NCI-H2196 treated with DMSO at 0.1 percent for 48 hours (cell line): Measurements from ENCODE around the gene RBBP5.

ENCODE experiments used
- DNase-seq: peaks from one replicate; lab custom pipeline; 2025; ENCODE audit not compliant: unreplicated experiment; lab: John Stamatoyannopoulos, UW

RBBP5 gene

DNA sequence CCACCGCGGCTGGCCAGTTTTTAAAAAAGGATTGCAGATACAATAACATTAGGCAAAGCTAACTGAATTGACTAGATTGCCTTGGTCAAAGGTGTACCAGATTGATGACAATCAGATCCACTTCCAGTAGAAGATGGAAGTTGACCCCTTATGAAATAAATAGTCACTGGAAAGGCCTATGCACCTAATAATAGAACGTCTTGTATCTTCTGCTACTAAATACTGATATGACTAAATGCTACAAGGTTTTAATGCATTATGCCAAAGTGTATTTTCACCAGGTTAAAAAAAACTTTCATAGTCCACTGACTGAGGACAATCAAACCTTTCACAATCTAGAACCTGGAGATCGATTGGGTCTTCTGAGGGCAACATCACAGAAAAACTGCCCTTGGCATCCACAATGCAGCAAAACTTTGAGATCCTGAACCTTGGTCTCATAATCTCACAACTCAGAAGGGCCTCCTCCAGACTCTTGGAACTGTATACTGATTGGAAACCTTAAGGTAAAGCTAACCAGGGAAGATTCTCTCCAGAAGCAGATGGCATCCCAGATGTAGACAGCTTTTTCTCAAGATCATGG is 7.8 kb upstream of the RBBP5 start:
- no peak for DNase-seq

DNA sequence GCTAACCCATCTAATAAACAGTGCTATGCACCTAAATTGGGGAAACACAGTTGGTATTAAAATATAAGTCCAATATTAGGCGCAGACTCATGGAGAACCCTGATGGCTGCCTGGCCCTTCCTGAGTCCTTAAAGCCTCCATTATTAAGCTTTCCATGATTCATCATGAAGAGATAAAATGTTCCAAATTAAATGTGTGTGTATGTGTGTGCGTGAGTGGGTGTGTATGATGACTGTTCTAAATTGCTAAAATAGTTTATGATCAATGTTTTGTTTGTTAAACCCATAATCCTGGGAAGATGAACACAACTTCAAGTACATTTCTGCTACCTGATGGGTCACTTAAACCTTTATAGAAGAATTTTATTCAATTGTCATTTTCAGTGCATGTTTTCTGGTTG is 6.3 kb upstream of the RBBP5 start:
- DNase-seq: no peak

DNA sequence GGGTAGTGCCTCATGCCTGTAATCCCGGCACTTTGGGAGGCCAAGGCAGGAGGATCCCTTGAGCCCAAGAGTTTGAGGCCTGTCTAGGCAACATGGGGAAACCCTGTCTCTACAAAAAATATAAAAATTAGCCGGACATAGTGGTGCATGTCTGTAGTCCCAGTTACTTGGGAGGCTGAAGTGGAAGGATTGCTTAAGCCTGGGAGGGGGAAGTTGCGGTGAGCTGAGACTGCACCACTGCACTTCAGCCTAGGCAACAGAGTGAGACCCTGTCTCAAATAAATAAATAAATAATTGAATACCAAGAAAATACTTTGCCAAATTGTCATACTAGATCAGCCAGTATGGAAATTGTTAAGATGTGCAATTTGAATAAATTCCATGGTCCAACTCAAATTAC is 5.9 kb upstream of the RBBP5 start:
- no peak for DNase-seq

DNA sequence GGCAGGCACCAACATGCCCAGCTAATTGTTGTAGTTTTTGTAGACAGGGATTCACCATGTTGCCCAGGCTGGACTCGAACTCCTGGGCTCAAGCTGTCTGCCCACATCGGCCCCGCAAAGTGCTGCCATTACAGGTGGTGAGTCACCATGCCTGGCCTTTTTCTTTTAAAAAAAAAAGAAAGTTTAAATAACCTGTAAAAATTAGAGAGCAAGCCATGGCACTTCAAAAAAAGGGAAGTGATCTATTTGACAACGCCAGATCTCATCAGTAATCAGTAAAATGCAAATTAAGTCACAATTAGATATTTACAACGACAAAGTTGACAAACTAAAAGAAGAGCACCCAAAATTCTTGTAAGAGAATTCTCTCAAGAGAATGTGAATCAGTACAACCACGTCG is 2.9 kb upstream of the RBBP5 start:
- no peak for DNase-seq

DNA sequence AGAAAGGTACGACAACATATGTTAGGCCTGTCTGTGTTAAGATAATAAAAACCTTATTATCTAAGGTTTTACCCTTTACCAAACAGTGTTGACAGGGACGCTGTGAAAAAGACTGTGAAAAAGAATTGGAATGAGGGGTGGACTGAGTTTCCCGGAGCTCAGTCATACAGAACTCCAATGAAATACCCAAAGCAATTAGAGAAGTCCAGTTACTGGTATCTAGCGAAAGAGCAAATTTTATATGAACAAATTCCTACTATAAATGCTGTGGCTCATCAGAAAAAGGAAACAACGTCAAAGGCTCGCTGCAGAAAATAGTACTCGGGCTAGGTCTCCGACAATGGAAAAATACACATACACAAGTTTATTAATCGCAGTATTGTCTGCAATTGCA is 708 bp upstream of the RBBP5 start:
- DNase-seq: no peak

DNA sequence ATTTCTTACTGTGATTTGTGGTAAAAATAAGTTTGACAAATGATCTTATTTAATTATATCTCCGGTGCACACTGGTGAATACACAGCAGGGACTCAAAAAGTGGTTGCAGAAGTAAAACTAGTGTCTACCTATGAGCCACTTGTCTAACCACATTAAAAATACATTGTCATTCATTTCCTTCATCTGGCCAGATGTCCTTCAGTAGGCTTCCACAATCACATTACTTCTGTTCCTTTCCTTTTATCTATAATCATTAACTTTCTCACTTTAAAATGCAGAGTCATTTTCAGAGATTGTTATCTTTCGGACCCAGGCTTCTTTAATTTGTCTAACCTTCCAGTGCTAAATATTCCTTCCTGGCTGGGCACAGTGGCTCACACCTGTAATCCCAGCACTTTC is 3.0 kb downstream of the RBBP5 start:
- DNase-seq: no peak

DNA sequence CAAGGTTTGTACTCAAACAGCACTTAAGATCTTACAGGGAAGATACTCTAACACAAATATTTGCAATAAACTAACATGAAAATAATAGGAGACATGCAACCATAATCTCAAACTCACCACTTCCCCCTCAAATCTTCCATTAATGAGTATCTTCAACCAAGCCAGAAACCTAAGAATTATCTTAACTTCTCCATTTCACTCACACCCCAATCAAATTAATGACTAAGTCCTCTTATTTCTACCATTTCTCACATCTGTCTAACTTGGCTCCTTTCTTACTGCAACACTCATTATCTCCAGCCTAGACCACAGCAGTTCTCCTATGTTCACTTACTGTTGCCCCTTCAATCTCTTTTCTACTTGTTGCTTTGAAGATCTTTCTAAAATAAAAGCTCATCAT is 10.4 kb downstream of the RBBP5 start:
- DNase-seq: no peak

DNA sequence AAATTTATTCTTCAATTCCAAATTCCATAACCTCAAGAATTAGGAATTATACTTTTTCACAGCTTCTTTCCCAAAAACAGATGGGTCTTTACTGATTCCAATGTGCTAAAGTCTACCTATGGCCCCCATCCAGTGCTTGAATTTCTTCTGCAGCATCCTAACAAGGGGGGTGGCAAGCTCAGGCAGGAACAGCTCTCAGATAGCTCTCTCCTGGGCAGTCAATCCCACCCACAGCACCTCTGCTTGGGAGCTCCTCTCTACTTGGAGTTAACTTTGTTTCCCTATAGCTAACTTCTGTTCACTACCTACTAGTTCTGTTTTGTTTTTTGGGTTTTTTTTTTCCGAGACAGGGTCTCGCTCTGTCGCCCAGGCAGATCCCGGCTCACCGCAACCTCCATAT is 12.1 kb downstream of the RBBP5 start:
- no peak for DNase-seq

DNA sequence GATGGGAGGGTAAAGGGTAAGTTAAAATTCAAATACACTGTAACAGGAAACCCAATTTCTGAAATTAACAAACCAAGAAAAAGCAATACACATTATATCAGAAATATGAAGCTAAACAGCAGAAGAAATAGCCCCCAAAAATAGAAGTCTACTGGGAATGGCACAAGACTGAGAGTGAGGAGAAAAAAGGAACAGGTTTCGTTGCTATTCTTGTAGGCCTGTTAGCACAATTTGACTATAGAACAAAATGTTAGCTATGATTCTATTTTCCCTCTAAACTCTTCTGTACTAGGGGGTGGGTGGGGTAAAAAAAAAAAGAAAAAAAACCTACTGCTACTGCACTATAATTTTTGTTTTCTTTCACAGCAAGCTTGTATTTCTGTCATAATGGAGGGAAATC is 12.5 kb downstream of the RBBP5 start:
- no peak for DNase-seq

DNA sequence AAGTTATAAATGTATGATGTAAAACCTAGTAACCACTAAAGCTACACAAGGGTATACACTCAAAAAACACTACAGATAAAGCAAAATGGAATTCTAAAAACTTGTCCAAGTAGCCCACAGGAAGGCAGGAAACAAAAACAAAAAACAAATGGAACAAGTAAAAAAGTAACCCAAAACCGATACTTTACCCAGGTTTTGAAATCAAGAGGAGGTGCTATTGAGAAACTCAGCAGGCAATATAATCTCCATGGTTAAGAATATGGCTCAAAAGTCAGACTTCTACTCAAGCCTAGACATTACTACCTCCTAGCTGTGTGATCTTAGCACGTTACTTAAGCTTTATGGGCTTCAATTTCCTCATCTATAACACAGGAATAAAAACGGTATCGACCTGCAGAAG is 13.3 kb downstream of the RBBP5 start:
- DNase-seq: no peak

DNA sequence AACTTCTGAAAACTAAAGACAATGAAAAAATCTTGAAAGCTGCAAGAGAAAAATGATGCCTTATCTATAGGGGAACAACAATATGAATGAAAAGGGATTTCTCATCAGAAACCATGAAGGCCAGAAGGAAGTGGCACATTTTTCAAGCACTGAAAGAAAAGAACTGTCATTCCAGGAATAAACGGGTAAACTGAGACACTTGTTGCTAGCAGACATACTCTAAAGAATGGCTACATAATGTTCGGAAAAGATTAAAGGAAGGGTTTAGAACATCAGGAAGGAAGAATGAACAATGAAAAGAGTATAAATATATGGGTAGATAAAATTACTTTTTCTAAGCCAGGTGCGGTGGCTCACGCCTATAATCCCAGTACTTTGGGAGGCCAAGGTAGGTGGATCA is 14.5 kb downstream of the RBBP5 start:
- DNase-seq: no peak

DNA sequence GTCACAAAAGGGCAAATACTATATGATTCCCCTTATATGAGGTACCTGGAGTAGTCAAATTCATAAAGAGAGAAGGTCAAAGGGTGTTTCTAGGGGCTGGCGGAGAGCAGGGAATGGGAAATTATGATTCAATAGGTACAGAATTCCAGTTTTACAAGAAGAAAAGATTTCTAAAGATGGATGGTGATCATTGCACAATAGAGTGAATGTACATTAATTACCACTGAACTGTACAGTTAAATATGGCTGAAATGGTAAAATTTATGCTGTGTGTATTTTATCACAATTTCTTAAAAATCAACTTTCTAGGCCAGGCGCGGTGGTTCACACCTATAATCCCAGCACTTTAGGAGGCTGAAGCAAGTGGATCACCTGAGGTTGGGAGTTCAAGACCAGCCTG is 19.4 kb downstream of the RBBP5 start:
- no peak for DNase-seq

DNA sequence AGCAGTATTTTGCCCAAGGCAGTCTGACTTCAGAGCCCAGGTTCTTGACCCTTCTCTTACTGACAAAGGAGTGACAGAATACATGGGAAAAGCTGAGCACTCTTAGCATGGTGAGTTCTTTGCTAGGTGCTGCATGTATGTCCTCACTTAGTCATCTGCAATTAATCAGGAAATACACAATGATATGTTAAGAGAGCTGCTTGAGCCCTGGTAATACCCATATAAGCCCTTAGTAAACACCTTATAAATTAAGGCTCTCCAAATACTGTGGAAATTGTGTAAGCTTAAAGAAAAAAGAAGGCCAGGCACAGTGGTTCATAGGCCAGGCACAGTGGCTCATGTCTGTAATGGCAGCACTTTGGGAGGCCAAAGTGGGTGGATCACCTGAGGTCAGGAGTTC is 23.5 kb downstream of the RBBP5 start:
- no peak for DNase-seq

DNA sequence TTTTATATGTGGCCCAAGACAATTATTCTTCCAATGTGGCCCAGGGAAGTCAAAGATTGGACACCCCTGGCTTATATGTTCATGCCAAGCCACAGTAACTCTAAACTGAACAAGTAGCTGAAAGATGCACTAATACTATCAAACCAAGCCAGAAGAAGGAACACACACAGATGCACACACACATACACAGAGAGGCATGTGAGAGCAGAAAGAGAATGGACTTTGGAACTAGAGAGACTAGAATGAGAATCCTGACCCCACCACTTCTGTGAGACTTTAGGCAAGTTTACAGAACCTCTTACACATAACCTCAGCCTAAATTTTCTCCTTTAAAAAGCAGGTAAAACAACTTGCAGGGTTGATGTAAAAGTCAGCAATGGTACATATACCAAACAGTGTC is 26.4 kb downstream of the RBBP5 start:
- no peak for DNase-seq

DNA sequence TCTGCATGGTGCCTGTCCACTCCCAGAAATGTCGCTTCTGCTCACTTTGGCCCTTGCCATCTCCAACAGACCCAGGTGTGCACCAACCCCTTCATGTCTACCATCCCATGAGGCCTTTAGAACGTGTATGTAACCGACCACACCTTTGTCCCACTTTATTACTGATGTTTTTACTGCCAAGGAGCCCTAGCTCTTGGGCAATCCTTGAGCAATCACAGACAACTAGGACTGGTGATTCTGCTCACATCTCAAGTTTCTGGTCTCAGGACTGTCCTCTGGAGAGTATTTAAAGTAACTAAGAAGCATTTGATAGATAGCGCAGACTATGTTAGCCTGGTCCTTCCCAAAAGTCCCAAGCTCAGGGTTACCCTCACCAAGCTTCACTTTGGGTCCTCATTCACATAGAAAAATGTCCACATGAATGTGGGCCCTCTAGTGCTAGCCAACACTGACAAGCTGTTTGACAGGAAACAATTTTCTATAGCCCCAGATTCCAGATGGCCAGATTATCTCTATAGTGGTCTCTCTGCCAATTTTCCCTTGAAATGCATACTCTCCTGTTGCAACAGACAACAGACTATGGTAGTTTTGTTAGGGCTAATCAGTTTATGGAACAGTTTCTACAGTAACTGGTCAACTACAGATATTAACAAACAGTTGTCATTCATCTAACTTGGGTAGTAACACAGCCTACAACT is 30.6 kb downstream of the RBBP5 start:
- DNase-seq: no peak

DNA sequence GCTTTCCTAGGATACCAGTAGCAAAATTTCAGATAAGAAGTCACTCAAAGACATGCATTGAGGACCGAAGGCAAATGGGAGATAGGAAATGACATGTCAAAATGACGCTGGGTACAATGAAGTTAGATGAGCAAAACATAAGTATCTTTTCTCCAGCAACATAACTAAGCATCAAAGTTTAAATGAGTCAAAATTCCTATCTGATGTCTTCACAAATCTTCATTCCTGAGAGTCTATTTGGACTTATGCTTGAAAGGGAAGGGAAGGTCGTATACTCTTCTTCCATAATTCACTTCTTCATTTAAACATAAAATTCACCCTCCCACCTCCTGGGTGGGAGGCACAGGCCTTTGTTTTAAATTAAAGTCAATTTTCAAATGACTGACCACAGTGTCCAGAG is 33.4 kb downstream of the RBBP5 start:
- no peak for DNase-seq

DNA sequence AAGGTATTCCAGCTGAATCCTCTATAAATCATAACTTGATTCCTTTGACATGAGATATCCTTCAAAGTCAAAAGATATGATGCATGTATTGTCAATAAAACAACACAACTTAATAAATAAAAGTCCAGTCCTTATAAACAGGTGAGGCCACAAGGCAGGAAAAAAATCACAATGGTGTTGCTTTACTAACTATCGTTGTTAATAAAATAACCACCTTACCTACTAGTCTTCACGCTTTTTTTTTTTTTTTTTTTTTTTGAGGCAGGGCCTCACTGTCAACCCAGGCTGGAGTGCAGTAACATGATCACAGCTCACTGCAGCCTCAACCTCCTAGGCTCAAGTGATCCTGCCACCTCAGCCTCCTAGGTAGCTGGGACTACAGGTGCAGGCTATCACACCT is 37.4 kb downstream of the RBBP5 start, which contains the start of gene TMEM81:
Gene TMEM81, minus strand, starts transcription at position 101 of the 400 bp plus-strand sequence. CDS start 140 bp downstream, outside the sequence.
- no peak for DNase-seq

DNA sequence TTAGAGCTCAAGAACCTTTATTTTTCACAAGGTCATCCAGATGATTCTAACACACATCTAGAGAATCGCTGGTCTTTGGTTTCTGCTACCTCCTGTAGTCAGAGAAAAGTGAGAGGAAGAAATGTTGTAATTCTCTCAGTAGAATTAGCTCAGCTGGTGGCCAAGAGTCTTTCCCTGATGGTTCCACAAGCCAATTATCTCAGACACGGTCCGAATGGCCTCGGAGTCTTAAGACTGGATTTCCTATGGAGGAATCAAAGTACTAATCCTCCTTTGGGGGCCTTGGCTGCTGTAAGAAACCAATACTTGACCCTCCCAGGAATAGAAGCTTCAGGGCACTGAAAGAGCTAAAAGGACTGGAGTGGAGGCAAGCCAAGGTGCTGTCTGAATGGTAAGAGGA is 39.3 kb downstream of the RBBP5 start:
- no peak for DNase-seq

DNA sequence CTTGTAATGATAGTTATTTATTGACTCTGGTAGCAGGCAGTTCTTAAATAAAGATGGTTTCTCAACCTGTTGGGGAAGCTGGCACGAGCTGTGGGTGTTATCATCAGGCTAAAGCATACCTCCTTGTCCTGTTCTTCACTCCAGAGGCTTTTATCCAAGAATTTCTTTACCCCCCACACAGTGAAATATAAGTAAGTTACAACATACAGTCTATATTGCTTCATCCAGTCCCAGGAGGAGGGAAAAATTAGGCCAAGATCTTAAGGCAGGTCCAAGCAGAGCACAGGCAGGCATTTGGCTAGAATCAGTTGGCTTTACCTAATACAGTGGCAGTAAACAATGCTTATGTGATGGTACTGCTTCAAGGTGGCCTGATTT is 43.9 kb downstream of the RBBP5 start:
- no peak for DNase-seq

DNA sequence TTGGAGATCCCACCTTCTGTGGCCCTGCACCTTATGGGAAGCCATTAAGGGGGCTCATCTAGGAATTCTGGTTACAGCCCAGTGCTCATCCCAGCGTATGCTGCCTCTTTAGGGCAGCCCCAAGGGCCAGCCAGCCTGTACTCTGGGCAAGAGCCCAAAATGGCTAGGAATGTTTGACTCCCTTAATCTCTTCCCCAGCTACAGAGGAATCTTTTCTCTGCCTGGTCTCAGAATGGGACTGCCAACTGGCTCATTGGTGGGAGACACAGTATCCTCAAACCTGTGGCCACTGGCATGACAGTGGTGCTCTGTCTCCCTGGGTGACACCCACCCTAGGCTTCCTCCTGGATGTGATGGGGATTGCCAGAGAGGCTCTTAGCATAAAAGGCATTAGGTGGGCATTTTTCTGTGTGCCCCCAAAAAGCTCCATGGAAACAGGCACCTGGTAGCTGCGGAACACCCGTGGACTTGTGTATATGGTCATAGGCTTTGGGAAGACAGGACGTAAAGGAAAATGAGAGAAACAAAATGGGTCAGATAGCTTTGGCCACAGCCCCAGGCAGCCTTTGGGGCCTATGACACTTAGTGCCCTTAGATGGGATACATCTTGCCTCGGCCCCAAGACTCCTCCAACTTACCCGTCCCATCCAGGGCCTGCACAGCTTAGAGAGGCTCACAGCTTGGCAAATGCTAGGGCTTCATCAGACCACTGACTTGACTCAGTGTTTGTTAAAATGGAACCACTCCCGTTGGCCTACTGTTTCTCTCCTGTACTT is 44.4 kb downstream of the RBBP5 start:
- DNase-seq: no peak

DNA sequence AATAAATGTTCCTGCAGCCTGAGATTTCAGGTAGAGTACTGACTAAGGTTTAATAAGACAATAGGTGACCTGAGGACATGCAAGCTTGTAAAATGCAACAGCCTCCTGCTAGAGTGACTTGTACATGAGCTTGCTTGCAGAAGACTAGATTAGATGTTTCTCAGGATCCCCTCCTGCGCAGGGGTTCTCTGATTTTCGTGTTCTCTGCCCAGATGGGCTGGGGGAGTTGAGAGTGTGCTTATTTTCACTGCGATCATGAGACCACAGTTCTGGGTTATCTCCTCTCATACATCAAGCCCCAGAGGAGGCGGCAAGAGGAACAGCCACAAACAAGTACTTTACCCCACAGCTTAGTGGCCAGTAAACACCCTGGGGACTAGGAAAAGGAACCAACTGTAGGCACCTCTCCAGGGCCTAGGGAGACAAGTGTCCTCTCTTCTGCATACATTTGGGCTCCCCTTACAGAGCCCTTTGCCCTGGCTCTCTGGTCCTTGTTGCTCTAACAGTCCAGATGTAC is 45.5 kb downstream of the RBBP5 start:
- DNase-seq: no peak

DNA sequence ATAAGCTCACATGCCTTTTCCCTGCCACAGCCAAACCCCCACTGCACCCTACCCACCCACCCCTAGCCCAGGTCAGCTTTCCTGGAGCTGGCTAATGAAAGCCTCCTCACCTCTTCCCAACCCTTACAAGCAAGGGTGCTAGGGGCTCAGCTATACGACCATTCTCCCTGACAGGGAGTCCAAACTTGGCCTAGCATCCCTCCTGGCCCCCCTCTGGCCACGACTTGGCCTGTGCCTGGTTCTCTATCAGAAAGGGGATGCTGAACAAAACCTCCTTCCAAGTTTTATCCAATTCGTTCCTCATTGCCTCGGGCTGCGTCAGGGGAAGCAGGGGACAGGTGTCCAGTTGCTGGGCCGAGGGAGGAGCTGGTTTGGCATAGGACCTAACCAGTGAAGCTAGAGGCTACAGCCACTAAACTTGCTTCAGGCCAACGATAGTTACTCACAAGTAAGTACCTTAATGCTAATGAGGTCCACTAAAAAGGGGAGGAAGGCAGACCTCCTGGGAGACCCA is 46.1 kb downstream of the RBBP5 start:
- no peak for DNase-seq
